ENCODE data around the gene UBE2O.

DNA sequence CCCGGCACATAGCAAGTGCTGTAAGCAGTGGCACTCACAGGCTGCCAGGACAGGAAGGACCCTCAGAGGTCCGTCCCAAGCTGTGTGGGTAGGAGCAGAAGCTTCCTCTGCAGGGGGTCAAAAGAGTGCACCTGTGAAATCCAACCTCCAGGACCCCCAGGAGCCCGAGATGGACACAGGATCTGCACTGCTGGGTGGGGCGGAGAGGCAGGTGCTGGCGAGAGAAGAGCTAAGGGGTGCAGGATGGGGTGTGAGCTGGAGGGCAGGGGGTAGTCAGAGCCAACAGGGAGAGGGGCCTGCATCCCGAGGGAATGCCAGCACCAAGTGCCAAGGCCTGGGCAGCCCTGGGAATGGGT is 13.8 kb upstream of the UBE2O start:
- TF ChIP-seq, protein P1, sequence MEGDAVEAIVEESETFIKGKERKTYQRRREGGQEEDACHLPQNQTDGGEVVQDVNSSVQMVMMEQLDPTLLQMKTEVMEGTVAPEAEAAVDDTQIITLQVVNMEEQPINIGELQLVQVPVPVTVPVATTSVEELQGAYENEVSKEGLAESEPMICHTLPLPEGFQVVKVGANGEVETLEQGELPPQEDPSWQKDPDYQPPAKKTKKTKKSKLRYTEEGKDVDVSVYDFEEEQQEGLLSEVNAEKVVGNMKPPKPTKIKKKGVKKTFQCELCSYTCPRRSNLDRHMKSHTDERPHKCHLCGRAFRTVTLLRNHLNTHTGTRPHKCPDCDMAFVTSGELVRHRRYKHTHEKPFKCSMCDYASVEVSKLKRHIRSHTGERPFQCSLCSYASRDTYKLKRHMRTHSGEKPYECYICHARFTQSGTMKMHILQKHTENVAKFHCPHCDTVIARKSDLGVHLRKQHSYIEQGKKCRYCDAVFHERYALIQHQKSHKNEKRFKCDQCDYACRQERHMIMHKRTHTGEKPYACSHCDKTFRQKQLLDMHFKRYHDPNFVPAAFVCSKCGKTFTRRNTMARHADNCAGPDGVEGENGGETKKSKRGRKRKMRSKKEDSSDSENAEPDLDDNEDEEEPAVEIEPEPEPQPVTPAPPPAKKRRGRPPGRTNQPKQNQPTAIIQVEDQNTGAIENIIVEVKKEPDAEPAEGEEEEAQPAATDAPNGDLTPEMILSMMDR (IDR thresholded peaks at IDR 0.05; ENCODE audit: low read depth, low read length, poor library complexity, severe bottlenecking), result no peak
- no peak for TF ChIP-seq EZH2phosphoT487 (IDR thresholded peaks at IDR 0.05; ENCODE audit: borderline replicate concordance, low read length)
